Spleen (tissue), 11 donors: Measurements from ENCODE around the gene POLN. TPM values are rescaled to one million over a fixed set of nuclear protein-coding genes. Genes with fewer than 3 reads are reported as not detected.

ENCODE experiments used
- DNase-seq: peaks from one replicate; pipeline ENCODE4 v3.0.0-alpha.2; 2020
- H3K27ac ChIP-seq, 8 donors: fragments of 200-600 bp; sonication (generic) in 7 of 8; 1 replicate in 4 of 8; 2 replicates in 4 of 8; pipeline versions ENCODE4 v1.5.0 to v1.8.0; 2016 to 2021; ENCODE audit warnings: inconsistent platforms in 4 of 8, mild to moderate bottlenecking in 4 of 8, moderate library complexity in 1 of 8
- H3K27me3 ChIP-seq, 7 donors: fragments of 200-600 bp; sonication (generic) in 6 of 7; replicated peaks in 1 of 7; 1 replicate in 4 of 7; 2 replicates in 3 of 7; pipeline versions ENCODE4 v1.5.0 to v1.8.0; 2016 to 2021; ENCODE audit warnings: inconsistent platforms in 3 of 7, mild to moderate bottlenecking in 1 of 7
- H3K36me3 ChIP-seq, 6 donors: fragments of 200-600 bp; sonication (generic) in 5 of 6; 1 replicate in 4 of 6; 2 replicates in 2 of 6; pipeline versions ENCODE4 v1.5.0 to v1.8.0; 2016 to 2021; ENCODE audit warnings: inconsistent platforms in 2 of 6
- H3K4me1 ChIP-seq, 6 donors: fragments of 200-600 bp; sonication (generic) in 5 of 6; 1 replicate in 3 of 6; 2 replicates in 3 of 6; pipeline versions ENCODE4 v1.5.0 to v1.8.0; 2016 to 2021; ENCODE audit warnings: inconsistent platforms in 3 of 6
- H3K4me3 ChIP-seq, 8 donors: fragments of 200-600 bp; sonication (generic) in 7 of 8; 1 replicate in 4 of 8; 2 replicates in 4 of 8; pipeline versions ENCODE4 v1.5.0 to v1.8.0; 2016 to 2021; ENCODE audit warnings: inconsistent platforms in 4 of 8, mild to moderate bottlenecking in 4 of 8, moderate library complexity in 2 of 8
- H3K9me3 ChIP-seq, 8 donors: fragments of 200-600 bp; sonication (generic) in 7 of 8; 1 replicate in 4 of 8; 2 replicates in 4 of 8; pipeline versions ENCODE4 v1.5.0 to v1.8.0; 2016 to 2021; ENCODE audit warnings: inconsistent platforms in 4 of 8
- POLR2A ChIP-seq, 3 donors: fragments of 450-650 bp; IDR thresholded peaks; one replicate each; pipeline ENCODE4 v1.5.1; 2017; ENCODE audit warnings: antibody characterized with exemption in 3 of 3, mild to moderate bottlenecking in 1 of 3
- POLR2AphosphoS5 ChIP-seq, 3 donors: sonication (generic); formaldehyde crosslinking; IDR thresholded peaks; one replicate each; pipeline ENCODE4 v1.5.1; 2017; ENCODE audit warnings: antibody characterized with exemption in 3 of 3
- WGBS, 5 donors: extraction: QIAGEN DNeasy Blood & Tissue Kit in 3 of 5; methylation state at CpG; one replicate each; pipeline versions ENCODE4 v1.1.5 to v1.1.7; 2013 to 2018; 5-methylcytosine and 5-hydroxymethylcytosine counted together
- intact Hi-C: fragments of 100-400 bp; cut with DNase I; formaldehyde crosslinking; loops from one replicate; pipeline ENCODE4 v1.15.0; 2023; ENCODE audit warnings: low total_unique reads
- polyA plus RNA-seq, 3 donors: library from polyadenylated mRNA; stranded (reverse); fragments of 200-250 nt; gene quantifications; one replicate each; pipeline ENCODE4 v1.2.1, GENCODE V29; 2013
- total RNA-seq, 7 donors: library from RNA; depleted of rRNA in 3 of 7; stranded (reverse); fragments of >200 nt in 3 of 7; fragmentation: NEBNext Ultra II Directional in 4 of 7; extraction: Animal tissue kit (Norgen Biotek cat#: 25700) in 4 of 7; gene quantifications; one replicate each; pipeline versions ENCODE4 v1.1.0 to v1.2.1, GENCODE V29; 2016 to 2021
- TF ChIP-seq, protein P1 (sequence below), 11 experiments: fragments of 200-600 bp in 7 of 11; fragments of 450-650 bp in 4 of 11; sonication (generic) in 4 of 11; IDR thresholded peaks in 8 of 11; conservative IDR thresholded peaks in 3 of 11; 1 replicate in 7 of 11; 2 replicates in 4 of 11; pipeline versions ENCODE4 v1.4.0 to v1.8.0; 2016 to 2021; ENCODE audit warnings: antibody characterized with exemption in 11 of 11, inconsistent platforms in 4 of 11, mild to moderate bottlenecking in 1 of 11
- donor health status: healthy with polysubstance abuse.
- donor health status: DM: no; HTN: no; CAD: no; lungs with moderate emphysema.
- donor health status: DM: no; HTN: no; CAD: no.
- donor health status: Bipolar disorder and iron deficiency.
- donor health status: healthy.
- donor health status: DM: no; HTN: no; CAD: no.
- donor health status: DM: yes; HTN: yes; CAD: no.

The POLN gene
- total and polyA plus RNA-seq, 10 donors: 1.2 to 3.5 (median 2.5) TPM

DNA sequence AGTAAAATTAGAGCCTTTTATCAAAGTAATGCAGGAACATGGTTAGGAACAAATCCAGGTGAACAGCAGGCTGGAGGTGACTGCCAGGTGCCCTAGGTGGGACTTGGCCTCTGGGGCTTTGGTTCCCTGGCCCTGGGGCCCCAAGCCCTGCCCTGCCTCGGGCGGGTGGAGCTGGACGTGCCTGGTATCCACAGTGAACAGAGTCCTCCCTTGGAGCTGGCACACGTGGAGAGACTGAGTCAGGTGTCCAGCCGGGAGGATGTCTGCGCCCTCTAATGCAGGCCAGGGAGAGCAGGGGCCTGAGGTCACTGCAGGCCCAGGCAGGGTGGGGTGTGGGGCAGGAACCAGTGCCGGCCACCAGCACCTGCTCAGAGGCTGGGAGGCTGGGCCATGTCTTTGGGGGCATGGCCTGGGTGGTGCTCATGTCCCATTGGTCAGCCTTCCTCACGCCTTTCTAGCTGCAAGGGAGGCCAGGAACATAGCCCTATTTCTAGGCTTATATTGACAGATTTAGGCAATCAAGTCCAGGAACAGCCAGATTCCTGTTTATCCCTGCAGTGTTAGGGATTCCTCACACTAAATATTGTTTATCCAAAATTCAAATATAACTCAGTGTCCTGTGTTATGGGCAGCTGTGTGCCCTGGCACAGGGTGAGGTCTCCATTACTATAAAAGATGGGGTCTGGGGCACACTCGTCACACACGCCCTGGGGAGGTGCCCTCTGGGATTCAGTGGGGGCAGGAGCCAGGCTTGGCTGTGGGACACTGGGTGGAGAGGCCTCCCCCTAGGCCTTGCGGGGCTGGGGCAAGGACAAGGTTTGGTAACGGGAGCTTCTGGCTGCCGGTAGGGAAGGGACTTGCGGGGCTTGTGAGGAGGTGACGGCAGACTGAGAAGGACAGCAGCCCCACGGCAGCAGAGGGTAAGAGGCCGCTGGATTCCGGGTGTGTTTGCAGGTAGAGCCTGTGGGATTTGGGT is 197.1 kb downstream of the POLN start:
- intact Hi-C loops: no loop called here
- H3K27me3 ChIP-seq: peaks cover 0 to 67% (median 38%) of the 10 kb centered on the region in 7 donors

DNA sequence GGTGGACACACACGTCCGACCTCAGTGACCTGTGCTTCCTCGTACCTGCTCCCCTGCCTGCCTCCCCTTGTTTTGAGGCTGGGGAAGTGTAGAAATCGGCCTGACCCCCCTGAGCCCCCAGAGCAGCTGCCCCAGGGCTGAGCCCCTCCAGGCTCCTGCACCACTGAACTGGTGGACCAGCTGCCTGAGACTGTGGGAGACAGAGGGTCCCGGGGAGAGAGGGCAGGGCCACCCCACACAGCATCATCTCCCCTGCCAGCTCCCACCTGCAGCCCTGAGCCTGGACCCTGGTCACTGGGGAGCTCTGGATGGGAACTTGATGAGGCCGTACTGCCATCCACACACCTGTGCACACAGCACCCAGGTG is 197.8 kb downstream of the POLN start:
- Histone ChIP-seq H3K27ac (no peak overlapping the region), H3K4me1 (peaks cover 9 to 38% (median 25%) of the 10 kb centered on the region in 6 donors), H3K4me3 (no peak overlapping the region), H3K9me3 (peaks cover 0 to 5% (median 0%) of the 10 kb centered on the region in 8 donors), H3K27me3 (peaks cover 0 to 75% (median 43%) of the 10 kb centered on the region in 7 donors), H3K36me3 (peaks cover 0 to 4% (median 0%) of the 10 kb centered on the region in 6 donors)
- TF ChIP-seq, protein P1, sequence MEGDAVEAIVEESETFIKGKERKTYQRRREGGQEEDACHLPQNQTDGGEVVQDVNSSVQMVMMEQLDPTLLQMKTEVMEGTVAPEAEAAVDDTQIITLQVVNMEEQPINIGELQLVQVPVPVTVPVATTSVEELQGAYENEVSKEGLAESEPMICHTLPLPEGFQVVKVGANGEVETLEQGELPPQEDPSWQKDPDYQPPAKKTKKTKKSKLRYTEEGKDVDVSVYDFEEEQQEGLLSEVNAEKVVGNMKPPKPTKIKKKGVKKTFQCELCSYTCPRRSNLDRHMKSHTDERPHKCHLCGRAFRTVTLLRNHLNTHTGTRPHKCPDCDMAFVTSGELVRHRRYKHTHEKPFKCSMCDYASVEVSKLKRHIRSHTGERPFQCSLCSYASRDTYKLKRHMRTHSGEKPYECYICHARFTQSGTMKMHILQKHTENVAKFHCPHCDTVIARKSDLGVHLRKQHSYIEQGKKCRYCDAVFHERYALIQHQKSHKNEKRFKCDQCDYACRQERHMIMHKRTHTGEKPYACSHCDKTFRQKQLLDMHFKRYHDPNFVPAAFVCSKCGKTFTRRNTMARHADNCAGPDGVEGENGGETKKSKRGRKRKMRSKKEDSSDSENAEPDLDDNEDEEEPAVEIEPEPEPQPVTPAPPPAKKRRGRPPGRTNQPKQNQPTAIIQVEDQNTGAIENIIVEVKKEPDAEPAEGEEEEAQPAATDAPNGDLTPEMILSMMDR (IDR thresholded peaks at IDR 0.05 in 8 of 11, conservative IDR thresholded peaks at IDR 0.05 in 3 of 11): no peak
- TF ChIP-seq POLR2A (IDR thresholded peaks at IDR 0.05) (no peak), POLR2AphosphoS5 (IDR thresholded peaks at IDR 0.05) (no peak)
- intact Hi-C loops: no loop called here
- 84 to 96% (median 86%) methylated on average over 6 of the region's 6 CpGs for WGBS, 5 donors
- no peak for DNase-seq

More for the DNA sequence above, 197.1 kb downstream of the POLN start:
- Histone ChIP-seq H3K36me3 (peaks cover 0 to 4% (median 0%) of the 10 kb centered on the region in 6 donors), H3K27ac (no peak overlapping the region), H3K4me1 (peaks cover 9 to 38% (median 25%) of the 10 kb centered on the region in 6 donors), H3K4me3 (no peak overlapping the region), H3K9me3 (peaks cover 0 to 5% (median 0%) of the 10 kb centered on the region in 8 donors)
- DNase-seq: peak; percentile 58
- TF ChIP-seq, protein P1 (IDR thresholded peaks at IDR 0.05 in 8 of 11, conservative IDR thresholded peaks at IDR 0.05 in 3 of 11): no peak
- TF ChIP-seq POLR2AphosphoS5 (IDR thresholded peaks at IDR 0.05): no peak
- TF ChIP-seq POLR2A (IDR thresholded peaks at IDR 0.05): no peak
- 87 to 94% (median 90%) methylated on average over 14 to 18 of the region's 18 CpGs for WGBS, 5 donors

DNA sequence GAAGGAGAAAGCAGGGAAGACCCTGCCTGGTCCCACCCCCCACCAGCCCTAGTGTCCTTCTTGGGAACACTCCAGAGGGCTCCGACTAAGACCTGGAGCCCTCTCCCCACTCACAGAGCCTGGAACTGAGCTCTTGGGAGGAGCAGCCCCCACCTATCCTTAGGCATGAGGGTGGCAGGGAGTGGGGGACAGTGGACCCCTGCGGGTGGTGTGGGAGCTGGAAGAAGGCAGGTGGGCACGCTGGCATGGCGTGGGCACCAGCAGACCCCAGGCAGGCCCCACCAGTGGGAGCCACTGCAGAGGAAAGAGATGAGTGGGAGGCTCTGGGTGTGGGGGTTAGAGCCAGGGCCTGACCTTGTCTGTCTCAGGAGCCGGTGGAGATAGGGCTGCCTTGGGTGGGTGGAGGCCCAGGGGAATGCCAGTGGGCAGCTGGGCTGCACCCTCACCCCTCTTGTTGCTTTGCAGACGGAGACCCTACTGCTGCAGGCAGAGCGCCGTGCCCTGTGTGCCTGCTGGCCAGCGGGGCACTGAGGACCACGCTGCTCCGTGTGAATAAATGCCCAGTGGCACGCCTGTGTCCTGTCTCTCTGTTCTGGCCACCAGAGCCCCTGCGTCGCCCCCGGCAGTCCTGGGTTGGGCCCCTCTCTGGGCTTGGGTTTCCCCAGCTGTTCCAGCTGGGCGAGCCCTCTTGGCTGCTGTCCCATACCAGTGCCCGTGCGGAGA is 198.4 kb downstream of the POLN start:
- peak; percentile 69 for DNase-seq
- WGBS, 5 donors: 85 to 95% (median 93%) methylated on average over 10 to 18 of the region's 18 CpGs
- H3K36me3 ChIP-seq: peaks cover 0 to 4% (median 0%) of the 10 kb centered on the region in 6 donors
- H3K4me3 ChIP-seq: peak overlapping the region in 1 of 8 donors; percentile 92
- H3K27ac ChIP-seq: no peak overlapping the region
- H3K9me3 ChIP-seq: peaks cover 0 to 5% (median 0%) of the 10 kb centered on the region in 8 donors
- TF ChIP-seq POLR2A (IDR thresholded peaks at IDR 0.05) (no peak), POLR2AphosphoS5 (IDR thresholded peaks at IDR 0.05) (no peak)
- TF ChIP-seq, protein P1 (IDR thresholded peaks at IDR 0.05 in 8 of 11, conservative IDR thresholded peaks at IDR 0.05 in 3 of 11): no peak
- H3K27me3 ChIP-seq: peaks cover 0 to 80% (median 43%) of the 10 kb centered on the region in 7 donors
- peaks cover 9 to 38% (median 25%) of the 10 kb centered on the region in 6 donors for H3K4me1 ChIP-seq
- intact Hi-C loops: no loop called here
